Islet of Langerhans (tissue), 1 donor: ENCODE results near the gene ARHGEF4.

Experiments
- FAIRE-seq: peaks from one replicate; lab custom pipeline; 2011; peaks lifted over from hg19 to GRCh38; lab: Jason Lieb, UNC

The ARHGEF4 gene

DNA sequence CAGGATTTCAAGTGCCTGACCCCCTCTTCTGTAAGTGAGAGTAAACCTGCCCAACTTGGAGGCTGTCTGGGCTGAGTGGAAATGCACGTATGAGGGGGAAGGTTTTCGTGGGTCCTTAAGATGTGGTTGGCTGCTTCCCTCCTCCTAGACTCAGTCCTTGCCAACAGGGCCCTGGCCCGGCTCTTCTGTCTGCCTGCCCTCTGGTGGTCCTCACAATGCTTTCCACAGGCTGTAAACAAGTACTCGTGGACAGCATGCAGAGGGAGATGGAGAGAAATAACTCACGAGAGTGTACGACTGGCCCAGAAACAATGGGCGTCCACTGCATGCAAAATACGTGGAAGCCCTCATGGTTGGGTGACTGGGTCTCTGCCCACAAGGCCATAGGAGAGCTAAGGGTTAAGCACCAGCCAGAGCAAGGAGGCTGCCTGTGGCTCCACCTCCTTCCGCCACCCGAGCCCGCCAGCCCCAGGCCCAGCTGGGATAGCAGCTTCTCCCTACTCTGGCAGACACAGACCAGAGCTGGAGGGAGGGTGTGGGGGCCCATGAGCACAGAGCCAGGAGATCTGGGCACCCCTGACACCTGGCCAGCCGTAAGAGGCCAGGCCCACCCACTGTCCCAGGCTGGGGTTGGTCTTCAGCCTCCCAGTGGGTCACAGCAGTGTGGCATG lies 17.0 kb upstream of the ARHGEF4 start:
- no peak for FAIRE-seq

DNA sequence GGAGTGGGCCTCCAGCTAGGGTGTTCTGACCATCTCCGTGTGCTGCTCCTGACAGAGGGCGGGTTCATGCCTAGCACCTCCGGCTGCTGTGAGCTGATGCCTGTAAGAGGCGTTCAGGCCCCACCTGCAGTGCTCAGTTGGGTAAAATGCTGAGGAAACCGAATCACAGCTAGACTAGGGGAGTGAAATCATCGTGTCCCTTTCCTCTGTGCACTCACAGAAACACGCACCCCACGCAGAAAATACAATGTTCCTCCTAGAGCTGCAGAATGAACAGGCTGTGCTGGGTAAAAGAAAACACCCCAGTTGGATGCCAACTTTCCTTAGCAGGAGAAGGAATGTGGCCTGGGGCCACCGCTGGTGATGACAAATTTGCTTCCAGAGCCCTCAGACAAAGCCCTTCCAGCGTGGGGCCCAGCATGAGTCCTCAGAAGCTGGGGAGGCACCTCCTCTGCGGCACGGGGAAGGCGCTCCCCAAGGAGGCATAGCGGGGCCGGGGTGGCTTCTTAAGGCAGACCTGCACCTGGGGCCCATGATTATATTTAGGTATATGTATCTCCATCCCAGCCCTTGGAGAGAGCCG lies 16.3 kb upstream of the ARHGEF4 start:
- no peak for FAIRE-seq

DNA sequence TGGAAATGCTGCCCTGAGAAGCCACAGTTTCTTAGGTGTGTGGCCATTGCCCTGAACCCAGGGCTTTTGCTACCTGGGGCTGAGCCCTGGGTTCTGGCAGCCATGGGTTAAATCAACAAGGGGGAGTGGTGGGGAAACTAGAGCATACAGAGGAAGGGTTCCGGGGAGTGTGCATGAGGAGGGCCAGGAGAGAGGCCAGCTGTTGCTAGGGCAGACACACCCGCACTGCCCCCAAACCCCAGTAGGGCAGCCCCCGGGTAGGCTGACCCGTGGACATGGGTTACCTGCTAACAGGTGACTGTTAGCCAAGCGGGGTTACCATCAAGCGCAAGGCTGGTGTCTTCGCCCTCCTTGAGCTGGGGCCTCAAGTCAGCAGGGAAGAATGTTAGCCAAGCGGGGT lies 14.8 kb upstream of the ARHGEF4 start:
- no peak for FAIRE-seq

DNA sequence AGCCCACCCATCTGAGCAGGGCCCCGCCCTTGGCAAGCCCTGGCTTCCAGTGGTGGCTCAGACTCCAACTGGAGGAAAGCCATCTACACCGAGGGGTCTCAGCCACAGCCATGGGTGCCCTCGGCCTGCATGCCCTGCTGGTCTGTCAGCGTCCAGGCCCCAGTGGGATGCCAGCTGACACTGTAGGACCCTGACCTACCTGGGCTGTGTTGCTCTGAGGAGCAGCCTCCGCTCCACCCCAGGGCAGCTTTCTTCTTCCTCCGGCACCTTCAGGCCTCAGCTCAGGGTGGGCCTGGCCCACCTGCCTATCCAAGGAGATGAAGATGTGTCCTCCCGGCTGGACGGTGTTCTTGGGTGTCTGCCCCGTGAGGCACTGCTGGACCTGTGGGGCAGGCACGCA lies 13.9 kb upstream of the ARHGEF4 start:
- FAIRE-seq: no peak

DNA sequence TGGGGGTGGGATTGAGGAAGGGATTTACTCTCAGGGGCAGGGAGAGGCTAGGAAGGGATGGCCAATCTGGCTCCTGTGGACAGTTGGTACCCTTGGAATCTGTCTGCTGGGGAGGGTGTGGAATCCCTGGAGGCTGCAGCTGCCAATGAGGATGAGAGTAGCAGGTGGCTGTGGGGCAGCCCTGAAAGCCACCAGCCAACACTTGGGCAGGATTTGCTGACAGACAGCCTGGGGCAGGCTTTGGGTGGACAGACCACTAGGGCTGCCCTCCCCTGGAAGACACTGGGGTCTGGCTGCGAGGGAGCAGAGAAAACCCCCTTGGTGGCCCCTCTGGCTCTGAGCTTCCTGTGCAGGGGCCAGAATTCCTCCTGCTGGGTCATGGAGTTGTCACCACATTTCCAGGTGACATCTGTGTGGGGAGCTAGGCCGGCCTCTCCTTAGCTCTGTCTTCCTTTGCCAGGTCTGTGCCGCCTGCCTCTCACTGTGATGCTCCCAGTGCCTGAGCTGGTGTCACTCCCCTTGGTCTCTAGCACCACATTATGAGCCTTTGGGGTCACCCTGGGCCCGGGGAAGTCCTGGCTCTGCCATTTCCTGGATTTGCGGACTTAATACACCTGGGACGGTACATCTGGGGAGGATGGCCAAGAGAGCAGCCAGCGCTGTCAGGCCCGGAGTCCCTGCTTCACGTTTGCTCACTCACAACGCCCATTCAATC lies 13.4 kb upstream of the ARHGEF4 start:
- no peak for FAIRE-seq

DNA sequence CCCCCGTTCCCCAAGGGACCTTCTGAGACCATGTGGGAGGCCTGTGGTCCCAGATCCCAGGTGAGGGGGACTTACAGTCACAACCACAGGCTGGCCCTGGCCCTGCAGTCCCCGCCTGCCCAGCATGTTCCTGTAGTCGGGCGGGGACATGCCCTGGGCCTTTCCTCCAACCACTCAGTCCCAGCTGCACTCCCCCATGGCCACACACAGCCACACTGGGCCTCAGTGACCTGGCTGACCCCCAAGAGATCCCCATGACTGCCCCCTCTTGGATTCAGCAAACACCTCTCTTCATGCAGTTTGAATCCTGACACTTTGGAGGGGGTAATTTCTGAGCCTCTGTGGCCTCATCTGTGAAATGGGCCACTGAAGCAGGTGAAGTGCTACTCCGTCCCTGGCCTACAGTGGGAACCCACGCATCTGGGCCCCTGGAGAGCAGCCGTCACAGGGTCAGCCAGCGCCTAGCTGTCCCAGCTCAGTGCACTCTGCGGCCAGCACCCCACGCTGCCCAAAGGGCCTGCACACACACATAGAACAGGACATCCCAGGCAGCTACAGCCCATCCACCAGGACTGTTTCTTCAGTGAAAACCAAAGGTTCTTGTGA lies 12.7 kb upstream of the ARHGEF4 start:
- no peak for FAIRE-seq

DNA sequence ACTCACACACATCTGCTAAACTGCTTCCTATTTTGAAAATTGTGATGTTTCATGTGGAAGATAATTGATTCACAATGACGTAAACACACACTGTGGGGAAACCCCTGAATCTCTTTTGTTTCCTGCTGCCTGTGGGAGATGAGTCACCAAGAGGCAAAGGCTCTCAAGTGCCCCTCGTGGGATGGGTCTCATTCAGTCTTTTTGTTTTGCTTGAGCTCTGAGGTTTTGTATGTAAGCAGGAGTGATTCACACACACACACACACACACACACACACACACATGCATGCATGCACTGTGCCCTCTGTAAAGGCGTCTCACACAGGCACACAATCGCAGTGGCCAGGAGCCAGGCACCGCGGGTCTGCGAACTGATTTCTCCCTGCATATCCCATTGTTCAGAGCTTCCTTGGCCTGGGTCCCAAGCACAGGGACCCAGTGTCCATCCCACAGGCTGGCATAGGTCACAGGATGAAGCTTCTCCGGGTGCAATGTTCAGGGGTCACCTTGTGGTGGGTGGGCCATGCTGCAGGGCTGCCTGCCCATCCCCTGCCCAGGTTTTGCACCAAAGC lies 12.1 kb upstream of the ARHGEF4 start:
- FAIRE-seq: no peak

DNA sequence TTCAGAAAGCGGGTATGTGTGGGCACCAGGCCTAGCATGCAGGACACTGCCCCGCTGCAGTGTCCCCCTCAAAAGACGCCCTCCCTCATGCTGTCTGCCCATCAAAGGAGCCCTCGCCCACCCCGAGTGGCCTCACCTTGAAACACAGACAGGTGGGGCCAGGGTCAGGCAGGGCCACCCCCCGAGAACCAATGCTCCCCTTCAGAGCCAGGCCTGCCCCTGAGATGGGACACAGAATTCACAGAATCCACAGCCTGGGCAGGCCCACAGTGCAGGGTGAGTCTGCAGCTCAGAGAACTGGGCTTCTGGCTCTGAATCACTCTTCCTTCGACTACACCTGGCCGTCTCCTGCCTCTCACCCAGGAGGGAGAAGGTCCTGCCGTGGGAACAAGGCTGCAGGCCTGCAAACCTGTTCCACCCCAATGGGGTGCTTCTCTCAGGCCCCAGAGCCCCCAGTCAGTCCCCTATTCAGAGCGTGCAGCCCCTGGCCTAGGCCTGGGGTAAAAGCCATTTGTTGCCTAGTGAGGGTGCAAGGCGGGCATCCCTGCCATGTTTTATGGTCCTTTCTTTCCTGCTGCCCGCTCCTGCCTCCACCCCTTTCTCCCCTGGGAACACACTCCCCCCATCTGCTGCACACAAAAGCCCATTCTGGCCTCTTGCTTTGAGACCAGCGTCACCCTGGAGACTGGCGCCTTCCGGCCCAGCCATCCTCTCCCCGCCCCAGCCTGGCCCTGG lies 11.3 kb upstream of the ARHGEF4 start:
- FAIRE-seq: no peak

DNA sequence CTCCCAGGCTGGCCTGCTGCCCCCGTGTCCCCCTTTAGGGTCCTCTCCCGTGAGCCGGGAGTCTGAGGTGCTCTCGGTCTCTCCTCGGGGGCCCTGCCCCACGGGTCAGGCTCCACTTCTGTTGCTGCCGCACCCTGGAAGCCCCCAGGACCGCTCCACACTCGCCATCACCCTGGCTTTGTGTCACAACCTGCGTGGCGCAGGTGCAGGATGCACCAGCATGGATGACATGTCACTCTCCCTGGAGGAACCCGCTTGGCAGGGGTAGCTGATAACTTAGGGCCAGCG lies 10.8 kb upstream of the ARHGEF4 start:
- FAIRE-seq: no peak

DNA sequence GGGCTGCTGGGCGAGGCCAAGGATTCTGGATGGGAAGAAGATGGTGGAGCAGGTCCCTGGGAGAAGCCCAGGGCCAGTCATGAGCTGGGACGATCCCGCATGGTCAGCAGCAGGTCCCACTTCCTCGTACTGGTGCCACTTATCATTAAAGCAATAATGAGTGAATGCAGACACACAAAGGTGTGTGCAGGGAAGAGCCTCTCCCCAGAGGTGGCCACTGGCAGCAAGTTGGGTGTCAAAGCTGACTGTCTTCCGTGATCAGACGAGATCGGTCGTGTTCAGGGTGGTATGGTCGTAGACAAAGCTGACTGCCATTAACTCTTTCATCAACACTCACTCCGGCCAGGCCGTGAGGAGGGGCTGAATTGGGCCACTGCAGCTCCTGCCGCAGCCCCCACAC lies 10.3 kb upstream of the ARHGEF4 start:
- no peak for FAIRE-seq

DNA sequence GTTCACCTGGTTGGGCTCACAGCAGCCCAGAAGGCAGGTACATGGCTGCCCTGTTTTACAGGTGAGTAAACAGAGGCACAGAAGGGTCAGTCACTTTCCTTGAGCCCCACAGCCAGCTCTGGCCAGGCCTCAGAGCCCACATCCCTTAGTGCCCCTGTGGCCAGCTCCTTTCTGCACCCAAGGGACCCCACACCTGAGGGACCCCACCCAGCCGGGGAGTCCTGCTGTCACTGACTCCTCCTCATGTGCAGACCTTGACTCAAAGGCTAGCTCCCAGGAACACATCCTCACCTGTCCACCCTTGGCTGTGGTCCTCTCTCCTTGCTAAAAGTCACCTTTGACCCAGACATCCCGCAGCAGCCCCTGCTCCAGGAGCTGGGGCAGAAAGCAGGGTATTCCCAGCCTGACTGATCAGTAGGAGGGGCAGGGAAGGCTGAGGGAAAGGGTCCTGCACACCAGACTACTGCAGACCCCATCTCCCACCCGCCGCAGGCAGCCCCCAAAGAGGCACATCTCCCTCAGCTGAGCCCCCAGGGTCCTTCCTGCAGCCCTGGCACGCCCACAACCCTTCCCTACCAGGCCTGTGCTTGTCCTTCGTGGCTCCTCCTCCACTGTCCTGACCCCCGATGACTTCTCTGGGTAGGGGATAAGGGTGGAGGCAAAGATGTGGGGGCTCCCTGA lies 9.8 kb upstream of the ARHGEF4 start:
- FAIRE-seq: no peak

DNA sequence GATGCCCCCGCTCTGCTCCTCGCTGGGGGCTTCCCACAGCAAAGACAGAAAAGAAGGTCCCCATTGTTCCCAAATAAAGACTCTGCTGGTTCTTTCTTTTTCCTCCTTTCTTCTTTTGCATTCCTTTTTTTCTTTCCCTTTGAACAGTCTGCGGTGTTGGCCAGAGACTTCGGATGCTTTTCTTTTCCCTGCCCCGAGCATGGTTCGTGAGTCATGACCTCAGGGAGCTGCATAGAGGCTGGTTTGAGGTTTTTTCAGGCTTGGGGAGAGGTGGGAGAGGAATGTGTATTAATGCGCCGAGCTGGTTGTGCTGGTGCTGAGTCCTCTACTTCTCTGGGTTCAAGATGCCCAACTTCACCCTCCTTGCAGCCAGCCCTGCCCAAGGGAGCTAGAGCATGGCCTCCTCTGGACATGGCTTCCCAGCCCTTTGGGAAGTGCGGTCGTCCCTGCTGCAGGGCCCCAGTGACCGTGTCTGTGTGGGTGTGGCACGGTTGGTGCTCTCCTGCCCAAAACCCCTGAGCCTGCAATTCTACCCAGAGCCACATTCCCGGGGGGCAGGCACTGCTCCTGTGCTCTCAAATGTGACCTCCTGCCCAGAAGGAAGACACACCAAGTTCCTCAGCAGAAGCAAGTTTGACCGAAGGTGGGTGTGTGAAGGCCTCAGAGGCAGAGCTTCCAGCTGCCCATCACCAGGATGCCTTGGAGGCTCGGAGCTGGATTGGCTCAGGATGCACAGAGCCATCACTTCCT lies 9.0 kb upstream of the ARHGEF4 start:
- no peak for FAIRE-seq

DNA sequence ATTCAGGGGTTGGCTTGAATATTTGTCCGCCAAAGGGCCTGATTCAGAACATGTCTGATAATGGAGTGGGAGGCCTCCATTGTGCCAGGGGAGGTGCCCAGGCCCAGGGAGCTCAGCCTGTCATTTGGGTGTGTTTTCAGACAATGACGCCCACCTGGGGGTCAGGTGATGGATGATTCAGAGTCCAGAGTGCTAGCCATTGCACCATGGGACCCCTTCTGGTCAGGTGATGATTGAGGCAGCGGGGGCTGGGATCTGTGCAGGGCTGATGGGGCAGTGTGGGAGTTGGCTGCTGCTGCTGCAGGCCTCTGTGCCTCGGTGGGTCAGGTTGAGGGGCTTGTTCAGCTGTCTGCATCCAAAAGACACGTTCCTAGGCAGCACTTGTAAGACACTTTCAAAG lies 8.3 kb upstream of the ARHGEF4 start:
- no peak for FAIRE-seq

DNA sequence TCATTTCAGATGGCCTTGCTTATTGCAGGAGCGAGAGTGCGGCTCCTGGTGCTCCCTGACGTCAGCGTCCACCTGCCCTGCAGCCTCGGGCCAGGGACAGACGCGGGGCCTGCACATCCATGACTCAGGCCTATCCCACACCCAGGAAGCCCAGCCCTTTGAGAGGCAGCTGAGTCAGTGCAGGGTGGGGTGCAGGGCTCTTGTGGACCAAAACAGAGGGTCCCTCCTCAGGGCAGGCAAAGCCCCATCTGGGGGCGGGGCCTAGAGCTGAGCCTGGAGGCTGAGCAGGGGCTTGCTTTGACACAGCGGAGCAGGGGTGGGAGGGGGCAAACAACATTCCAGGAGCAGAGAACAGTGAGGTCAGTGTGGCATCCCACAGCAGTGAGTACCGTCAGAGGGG lies 7.7 kb upstream of the ARHGEF4 start:
- no peak for FAIRE-seq

DNA sequence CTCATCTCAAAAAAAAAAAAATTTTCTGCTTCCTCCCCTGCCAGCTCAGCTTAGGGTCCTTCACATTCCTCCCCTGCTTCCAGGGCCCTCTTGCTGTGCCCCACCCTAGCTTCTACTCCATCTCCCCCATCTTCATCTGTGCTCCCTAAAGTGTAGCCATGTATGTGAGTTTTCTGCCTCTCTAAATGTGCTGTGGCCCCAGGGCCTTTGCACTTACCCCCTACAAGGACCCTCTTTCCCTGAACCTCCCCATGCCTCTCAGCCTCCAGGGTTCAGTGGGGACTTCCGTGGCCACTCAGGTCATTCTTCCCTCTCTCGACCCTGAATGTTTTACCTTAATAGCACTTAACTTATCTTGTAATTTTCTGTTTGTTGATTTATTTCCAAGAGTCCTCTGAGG lies 6.2 kb upstream of the ARHGEF4 start:
- FAIRE-seq: no peak

DNA sequence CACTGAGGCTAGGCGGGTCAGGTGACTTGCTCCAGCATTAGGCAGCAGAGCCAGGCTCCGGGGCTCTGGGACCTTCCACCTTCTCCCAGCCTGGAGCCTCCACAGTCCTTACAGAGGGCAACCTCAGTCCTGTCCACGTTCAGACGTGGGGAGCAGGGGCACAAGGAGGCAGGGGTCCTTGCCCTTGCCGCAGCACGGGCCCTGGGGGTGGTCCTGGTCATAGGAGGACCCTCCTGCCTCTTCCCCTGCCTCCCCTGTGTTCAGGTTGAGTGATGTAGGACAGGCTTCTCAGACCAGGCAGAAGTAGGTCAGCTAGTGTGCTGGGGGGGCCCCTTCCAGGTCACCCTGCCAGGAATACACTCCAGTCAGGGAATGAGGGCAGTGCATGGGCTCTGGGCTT lies 5.4 kb upstream of the ARHGEF4 start:
- FAIRE-seq: no peak

DNA sequence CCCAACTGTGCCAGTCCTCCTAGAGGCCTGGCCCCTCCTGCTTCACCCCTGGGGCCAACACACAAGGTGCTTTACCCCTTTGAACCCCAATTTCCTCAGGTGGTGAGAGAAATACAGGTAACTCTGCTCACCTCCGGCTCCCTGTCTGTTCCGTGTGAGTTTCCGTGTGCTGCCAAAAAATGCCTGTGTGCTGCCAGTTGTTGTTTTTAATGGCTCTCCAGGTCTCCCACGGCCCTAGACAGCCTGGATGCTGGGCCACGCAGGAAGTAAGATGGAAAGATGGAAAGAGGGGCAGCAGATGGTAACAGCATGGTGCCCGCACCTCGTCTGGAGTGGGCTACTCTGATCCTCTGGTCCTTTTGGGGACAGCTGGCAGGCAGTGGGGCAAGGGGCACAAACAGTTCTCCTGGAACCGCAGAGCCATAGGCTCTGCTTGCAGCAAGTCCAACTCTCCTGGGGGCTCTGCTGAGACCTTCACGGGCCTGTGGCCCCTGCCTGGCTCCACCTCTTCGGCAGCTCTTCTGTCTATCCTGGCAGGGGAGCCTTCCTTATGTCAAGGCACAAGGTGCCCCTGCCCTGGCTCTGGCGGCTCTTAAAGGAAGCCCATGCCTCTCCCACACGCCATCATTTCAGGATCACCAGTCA lies 4.3 kb upstream of the ARHGEF4 start:
- FAIRE-seq: no peak

DNA sequence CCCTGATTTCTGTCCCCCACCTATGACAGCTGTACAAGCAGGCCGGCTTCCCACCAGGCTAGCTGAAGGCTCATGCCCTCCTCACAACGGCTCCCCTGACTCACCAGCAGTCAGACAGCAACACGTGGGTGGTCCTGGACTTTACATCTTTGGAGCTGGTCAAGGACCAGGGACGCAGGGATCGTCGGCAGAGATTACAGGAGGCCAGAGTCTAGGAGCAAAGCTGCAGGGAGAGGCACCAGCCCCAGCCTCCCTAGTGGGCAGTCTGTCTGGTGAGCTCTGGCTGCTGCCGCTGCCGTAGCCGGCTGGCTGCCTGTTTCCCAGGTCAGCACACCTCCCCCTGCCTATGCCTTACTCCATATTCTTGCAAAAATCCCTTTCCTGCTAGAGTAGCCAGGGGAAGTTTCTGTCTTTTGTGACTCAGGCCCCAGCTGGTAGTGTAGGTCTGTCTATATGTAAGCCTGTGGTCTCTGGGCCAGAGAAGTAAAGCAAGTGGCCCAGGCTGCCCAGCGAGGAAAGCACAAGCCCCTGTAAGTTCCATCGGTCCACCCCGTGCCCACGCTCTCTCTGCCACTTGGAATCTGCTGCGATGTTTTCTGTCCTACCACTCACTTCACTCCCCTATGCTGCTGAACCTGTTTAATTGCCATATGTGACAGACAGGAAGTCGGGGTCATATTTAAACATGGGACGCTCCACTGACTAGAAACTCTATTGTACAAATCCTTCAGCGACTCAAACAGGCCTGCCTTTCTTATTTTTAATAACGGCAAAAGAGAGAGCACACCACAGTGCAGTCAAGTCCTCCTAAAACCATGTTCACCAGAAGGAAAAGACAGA lies 2.4 kb upstream of the ARHGEF4 start:
- no peak for FAIRE-seq

DNA sequence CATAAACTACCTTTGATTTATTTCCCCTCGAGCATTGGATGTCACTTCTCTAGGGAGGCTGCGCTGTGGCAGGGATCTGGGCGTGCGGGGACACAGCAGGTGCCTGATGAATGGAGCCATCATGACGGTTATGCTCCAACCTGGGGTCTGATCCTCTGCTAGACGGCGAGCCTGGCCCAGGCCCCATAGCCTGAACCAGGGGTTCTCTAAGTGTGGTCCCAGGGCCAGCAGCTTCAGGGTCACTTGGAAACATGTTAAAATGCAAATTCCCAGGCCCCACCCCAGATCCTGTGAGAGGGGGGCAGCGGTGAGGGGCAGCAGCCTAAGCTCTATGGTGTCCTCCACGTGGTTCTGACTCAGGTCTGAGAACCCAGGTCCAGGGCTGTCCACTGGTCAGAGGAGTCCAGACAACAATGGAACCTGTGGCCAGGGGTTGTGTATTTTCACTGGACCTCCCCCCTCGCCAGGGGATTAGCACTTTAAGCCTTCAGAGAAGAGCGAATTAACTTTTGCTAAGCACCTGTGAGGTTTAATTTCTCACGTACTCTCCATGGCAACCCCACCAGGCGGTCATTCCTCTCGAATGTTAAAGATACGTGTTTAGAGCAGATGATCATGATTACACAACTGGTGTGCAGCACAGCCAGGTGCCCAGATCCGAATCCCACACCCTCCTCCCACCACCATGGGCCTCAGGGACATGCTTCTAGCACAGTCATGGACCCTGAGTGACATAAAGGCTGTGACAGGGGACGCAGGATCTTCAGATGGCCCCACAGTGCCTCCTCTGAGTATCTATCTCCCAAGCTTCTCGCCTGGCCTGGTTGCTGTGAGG lies 1.6 kb upstream of the ARHGEF4 start:
- no peak for FAIRE-seq
